HG03045 (cell line): ENCODE measurements around the gene TRIP6.

Source experiments
- ATAC-seq: cut with Tn5 transposase; IDR thresholded peaks from one replicate; pipeline ENCODE4 v1.9.1; 2021; ENCODE audit warnings: mild to moderate bottlenecking, moderate library complexity; ENCODE audit not compliant: unreplicated experiment

Gene TRIP6

DNA sequence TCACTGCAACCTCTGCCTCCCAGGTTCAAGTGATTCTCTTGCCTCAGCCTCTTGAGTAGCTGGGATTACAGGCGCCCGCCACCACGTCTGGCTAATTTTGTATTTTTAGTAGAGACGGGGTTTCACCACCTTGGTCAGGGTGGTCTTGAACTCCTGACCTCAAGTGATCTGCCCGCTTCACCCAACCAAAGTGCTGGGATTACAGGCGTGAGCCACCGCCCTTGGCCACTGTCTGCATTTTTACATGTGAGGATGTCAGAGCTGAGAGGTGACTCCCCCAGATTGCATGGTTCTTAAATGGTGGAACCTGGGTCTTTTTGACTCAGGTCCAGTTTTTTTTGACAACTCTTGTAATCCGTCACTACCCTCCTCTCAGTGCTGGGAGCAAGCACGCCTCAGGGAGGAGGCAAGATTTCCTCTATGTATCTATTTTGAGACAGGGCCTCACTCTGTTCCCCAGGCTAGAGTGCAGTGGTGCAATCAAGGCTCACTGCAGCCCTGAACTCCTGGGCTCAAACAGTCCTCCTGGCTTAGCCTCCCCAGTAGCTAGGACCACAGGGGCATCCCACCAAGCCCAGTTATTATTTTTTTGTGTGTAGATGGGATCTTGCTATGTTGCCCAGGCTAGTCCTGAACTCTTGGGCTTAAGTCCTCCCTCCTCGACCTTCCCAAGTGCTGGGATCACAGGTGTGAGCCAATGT, 6.6 kb downstream of the TRIP6 start:
- no peak for ATAC-seq

DNA sequence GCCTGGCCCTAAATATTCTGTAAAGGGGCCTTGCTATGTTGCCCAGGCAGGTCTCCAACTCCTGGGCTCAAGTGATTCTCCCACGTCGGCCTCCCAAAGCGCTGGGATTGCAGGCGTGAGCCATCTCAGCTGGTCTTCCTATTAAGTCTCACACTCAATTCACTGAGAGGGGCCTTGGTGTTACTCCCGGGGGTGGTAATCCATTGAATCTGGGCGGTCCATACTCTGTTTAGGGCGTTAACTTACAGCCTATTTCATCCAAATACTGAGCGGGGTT, 7.1 kb downstream of the TRIP6 start:
- ATAC-seq: no peak

DNA sequence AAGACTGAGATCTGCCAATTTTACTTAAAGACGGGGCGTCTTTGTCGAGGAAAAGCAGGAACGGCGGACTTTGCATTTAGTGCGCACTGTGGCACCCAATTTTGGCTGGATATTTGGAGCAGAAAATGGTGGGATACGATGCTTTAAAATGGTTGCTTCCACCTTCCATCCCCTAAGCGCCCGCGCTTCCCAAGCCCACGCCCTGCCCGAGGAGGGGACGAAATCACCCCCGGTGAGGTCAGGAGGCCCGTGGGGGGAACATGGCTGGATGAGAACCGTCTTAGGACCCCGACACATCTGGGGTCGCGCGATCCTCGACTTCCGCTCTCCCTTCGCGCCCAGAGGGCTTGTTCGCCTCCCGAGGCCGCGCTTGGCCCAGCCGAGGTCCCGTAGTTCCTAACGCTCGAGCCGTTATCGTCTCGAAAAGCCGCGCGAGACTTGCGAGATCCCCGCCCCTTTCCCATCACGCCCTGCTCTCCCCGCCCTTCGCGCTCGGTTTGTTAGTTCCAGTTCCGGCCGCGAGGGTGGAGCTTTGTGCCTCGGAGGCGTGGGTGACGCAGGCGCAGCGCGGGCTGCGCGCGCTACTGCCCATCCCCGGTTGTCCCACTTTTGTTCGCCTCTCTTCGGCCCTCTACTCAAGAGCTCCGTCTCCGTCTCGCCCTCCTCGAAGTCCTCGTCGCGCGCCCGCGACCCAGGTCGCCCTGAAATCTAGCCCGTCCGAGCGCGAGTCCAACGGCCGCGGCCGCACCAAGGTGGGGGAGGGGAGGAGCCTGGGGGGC, 7.6 kb downstream of the TRIP6 start, which contains the start of gene SRRT:
TSS of gene SRRT (plus strand) at position 527 of the 779 bp plus-strand sequence. CDS start 488 bp downstream, outside the sequence.
- ATAC-seq: peak; percentile 91

DNA sequence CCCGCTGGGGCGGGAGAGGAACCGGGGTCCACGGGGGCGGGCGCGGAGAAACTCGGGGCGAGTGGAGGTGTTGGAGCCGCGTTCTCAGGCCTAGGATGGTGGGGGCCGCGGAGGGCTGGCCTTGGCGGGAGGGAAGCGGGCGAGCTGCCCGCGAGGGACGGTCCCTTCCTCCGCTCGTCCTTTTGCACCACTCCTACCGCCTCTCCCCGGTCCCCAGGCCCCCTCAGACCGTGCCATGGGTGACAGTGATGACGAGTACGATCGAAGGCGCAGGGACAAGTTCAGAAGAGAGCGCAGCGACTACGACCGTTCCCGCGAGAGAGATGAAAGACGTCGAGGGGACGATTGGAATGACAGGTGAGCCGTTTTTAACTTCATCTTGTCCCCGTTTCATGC, 8.2 kb downstream of the TRIP6 start:
- peak; percentile 31 for ATAC-seq

DNA sequence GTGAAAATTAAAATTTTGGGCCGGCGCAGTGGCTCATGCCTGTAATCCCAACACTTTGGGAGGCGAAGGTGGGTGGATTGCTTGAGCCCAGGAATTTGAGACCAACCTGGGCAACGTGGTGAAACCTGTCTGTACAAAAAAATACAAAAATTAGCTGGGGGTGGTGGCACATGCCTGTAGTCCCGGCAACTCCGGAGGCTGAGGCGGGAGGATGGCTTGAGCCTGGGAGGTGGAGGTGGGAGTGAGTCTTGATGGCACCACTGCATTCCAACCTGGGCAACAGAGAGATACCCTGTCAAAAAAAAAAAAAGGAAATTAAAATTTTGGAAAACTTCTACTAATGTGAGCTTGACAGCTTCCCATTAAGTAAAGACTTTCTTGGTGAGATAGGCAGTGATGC, 10.8 kb downstream of the TRIP6 start:
- ATAC-seq: no peak

DNA sequence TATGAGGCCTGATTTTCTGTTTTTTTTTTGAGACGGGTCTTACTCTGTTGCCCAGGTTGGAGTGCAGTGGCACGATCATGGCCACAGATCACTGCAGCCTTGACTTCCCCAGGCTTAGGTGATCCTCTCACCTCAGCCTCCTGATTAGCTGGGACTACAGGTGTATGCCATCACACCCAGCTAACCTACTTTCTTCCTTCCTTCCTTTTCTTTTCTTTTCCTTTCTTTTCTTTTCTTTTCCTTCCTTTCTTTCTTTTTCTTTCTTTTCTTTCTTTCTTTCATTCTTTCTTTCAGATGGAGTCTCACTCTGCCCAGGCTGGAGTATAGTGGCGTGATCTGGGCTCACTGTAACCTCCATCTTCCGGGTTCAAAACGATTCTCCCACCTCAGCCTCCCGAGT, 11.5 kb downstream of the TRIP6 start:
- no peak for ATAC-seq

DNA sequence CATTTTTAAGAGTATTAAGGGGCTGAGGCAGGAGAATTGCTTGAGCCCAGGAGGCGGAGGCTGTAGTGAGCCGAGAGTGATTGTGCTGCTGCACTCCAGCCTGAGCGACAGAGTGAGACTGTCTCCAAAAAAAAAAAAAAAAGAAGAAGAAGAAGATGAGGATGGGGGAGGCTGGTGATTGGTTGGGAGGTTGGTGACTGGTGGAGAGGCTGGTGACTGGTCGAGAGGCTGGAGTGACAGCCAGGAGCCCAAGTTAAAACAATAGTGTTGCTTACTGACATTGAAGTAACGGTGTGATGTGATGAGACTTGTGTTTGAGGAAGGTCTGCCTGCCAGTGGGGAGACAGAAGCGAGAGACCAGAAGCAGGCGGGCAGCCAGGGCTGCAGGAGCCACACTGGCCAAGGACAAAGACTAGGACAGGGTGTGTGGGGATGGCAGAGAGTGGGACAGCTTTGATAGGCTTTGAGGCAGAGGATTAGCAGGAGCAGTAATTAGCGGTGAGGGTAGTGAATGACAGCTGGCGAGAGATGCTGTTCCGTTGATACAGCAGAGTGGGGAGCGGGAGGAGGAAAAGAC, 12.6 kb downstream of the TRIP6 start:
- ATAC-seq: no peak

DNA sequence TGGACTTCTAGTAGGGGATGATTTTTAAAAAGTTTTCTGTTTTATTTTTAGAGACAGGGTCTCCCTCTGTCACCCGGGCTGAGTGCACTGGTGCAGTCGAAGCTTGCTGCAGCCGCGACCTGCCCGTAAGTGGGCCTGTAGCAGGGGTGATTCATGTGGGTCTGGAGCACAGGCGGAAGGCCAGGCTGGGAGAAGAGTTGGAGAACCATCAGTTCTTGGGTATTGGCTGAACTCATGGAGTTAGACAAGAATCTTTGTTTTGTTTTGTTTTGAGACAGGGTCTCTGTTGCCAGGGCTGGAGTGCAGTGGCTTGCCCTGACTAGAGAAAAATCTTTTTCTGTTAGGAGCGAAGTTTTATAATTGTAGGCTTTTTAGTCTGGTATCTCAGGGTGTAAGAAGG, 13.5 kb downstream of the TRIP6 start:
- no peak for ATAC-seq

DNA sequence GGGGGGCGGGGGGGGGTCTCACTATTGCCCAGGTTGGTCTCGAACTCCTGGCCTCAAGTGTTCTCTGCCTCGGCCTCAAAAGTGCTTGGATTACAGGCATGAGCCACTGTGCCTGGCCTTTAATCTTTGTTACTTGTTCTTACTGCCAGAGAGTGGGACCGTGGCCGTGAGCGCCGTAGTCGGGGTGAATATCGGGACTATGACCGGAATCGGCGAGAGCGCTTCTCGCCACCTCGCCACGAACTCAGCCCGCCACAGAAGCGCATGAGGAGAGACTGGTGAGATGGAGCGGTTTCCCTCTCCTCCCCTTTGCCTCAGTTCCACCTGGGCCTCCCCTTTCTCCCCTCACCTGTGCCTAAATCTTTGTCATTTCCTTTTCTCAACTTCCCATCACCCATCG, 13.9 kb downstream of the TRIP6 start:
- no peak for ATAC-seq

DNA sequence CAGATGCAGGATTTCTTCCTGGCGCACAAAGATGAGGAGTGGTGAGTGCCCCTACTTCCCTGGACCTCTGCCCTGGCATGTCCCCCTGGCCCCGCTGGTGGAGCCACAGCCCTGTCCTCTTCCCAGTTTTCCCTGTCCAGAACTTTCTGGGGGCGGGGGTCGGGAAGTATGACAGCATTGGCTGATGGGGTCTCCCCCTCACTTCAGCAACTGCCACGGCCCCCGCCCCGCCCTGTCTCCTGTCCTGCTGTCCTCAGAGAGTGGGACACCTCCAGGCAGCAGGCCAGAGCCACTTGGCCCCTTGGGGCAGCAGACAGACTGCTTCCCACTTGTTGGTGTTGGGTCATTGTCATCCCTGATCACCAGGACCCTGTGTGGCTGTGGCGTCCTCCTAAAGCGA, 15.0 kb downstream of the TRIP6 start:
- no peak for ATAC-seq

DNA sequence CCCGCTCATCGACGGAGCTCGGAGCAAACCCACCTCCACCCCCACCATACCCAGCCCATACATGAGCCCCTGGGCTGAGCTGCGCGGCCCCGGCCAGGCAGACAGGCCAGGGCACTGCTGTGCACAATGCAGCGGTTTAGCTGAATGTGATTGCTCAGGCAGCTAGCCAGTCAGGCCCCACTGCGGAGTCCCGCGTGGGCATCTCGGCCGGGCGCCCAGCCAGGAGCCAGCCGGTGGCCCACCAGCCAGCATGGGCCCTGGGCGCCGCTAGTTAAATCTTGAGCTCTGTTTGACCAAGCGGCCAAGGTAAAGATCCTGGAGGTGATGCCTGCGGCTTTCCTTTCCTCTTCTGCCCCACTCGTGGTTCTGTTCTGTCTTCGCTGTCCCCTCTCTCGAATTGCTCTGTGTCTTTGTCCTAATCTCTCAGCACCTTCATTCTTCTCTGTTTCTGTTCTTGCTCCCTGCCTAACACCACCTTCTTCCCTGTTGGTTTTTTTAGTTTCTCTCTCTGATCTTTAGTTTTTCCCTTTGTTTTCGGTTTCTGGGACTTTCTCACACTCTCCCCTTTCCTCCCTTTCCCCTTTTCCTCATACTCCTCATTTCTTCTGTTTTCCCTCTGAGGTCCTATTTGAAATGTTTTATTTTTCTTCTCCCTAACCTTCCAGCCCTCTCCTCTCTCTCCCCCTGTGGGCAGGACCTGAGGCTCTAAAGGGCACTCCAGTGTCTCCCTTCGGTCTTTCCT, 15.8 kb downstream of the TRIP6 start:
- ATAC-seq: no peak

DNA sequence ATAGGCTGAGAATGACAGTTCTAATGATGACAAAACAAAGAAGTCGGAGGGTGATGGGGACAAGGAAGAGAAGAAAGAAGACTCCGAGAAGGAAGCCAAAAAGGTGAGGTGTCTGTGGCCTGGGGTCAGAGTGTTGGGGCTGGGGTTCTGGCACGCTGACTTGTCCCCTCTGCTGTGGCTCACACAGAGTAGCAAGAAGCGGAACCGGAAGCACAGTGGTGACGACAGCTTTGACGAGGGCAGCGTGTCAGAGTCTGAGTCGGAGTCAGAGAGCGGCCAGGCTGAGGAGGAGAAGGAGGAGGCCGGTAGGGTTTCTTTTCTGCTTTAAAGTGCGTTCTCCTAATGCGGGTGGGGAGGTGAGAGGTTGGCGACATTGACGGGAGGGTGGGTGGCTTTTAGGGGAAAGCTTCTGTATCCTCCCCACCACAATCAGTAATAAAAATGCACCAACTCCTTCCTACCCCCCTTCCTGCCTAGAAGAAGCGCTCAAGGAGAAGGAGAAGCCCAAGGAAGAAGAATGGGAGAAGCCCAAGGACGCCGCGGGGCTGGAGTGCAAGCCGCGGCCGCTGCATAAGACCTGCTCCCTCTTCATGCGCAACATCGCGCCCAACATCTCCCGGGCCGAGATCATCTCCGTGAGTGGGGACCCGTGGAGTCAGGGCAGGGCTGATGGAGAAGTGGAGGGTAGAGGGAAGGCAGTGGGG, 17.7 kb downstream of the TRIP6 start:
- no peak for ATAC-seq

DNA sequence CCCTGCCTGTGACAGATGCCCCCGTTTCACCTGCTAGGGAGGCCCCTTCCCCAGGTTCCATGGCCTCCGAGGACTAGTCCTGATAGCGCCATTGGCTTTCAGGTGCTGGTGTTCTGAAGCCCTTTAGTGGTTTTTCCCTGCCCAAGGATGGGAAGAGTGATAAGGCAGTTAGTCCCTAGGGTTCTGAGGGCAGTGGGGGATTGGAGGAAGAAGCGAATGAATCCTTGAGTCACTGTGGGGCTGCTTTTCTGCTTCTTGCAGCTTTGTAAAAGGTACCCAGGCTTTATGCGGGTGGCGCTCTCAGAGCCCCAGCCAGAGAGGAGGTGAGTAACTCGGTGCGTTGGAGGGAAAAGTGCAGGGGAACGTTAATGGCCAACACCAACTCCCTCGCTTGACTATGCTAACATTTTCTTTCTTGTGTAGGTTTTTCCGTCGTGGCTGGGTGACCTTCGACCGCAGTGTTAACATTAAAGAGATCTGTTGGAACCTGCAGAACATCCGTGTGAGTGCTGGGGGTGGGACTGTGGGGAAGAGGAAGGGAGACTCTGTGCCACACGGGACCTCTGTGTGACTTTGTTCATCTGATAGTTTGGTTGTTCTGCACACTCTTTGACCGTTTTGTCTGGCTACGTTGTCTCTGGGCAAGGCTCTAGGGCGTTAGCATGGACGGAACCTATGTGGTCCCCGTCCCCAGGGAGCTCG, 18.4 kb downstream of the TRIP6 start:
- no peak for ATAC-seq

DNA sequence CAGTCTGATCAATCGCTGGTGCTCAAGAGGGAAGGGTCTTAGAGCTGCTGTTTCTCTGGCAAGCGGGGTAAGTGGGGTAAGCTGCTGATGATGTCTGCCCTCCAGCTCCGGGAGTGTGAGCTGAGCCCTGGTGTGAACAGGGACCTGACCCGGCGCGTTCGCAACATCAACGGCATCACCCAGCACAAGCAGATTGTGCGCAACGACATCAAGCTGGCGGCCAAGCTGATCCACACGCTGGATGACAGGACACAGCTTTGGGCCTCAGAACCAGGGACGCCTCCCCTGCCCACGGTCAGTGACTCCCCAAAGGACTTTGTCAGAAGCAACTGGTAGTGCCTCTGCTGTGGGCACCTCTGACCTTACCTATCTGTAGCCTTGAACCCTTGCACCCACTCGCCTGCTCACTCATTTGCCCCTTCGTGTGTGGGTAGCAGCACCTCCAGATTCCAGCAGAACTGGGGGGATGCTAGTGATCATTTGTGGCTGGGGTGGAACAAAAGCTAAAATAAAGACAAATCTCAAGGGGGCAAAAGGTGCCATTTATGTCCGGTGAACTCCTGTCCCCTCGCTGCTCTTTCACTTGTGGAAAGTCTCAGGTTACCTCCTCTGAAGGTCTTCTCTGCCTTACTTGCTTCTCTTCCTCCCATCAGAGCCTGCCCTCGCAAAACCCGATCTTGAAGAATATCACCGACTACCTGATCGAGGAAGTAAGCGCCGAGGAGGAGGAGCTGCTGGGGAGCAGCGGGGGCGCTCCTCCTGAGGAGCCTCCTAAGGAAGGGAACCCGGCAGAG, 19.2 kb downstream of the TRIP6 start:
- no peak for ATAC-seq

DNA sequence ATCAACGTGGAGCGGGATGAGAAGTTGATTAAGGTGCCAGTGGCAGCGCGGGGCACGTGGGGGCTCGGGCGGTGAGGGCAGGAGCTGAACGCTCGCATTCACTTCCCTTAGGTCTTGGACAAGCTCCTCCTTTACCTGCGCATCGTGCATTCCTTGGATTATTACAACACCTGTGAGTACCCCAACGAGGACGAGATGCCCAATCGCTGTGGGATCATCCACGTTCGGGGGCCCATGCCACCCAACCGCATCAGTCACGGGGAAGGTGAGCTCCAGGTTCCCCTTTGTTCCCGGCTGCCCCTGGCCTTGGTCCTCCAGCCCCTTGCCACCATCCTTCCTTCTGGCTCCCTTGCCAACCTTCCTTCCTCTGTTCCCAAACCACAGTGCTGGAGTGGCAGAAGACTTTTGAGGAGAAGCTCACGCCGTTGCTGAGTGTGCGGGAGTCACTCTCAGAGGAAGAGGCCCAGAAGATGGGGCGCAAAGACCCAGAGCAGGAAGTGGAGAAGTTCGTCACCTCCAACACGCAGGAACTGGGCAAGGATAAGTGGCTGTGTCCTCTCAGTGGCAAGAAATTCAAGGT, 19.8 kb downstream of the TRIP6 start:
- ATAC-seq: no peak

DNA sequence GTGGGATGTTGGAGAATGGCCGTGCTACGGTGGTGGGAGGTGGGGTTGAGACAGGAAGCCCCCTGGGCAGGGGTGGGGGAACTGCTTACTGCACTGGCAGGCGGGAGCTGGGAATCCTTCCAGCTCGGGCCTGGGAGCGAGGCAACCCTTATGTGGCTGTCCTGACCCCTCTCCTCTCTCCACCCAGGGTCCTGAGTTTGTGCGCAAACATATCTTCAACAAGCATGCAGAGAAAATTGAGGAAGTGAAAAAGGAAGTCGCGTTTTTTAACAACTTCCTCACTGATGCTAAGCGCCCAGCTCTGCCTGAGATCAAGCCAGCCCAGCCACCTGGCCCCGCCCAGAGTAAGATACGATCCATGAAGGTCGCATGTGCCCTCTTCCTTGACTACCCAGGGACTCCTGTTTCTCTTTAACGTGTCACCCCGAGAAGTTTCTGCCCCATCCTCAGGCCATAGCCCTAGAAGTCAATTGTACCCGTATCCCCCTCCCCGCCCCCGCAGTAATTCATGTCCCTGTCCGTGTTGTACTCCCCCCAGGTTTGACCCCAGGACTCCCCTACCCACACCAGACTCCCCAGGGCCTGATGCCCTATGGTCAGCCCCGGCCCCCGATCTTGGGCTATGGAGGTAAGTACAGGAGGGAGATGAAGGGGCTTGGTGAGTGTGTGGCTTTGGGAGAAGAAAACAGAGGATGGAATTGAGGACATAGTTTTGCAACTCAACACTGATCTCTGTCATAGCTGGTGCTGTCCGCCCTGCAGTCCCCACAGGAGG, 20.5 kb downstream of the TRIP6 start:
- no peak for ATAC-seq

DNA sequence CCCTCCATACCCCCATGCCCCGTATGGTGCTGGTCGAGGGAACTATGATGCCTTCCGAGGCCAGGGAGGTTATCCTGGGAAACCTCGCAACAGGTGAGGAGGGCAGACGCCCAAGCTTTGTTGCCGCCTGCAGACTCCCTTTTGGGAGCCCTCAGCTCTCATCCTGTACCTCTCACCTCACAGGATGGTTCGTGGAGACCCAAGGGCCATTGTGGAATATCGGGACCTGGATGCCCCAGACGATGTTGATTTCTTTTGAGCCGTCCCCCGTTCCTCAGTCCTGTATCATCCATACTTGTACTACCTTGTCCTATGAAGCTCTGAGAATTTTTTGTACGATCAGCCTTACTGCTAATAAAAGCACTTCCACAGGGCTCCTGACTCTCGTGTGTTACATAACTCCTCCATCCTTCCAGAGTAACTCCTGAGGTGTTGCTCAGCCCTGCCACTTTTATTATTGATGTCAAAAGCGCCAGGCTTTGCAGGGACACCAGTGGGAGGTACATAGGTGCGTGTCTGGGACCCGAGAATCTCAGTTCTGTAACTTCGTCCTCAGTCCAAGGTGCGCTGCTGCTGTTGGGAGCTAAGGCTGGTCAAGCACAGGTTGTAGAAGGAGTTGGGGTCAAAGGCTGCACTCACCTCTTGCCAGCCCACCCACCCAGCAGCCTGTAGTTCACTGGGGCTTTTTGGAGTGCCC, 21.3 kb downstream of the TRIP6 start:
- ATAC-seq: no peak
